ENCODE results near the gene CAPN12. TPM values are rescaled to one million over a fixed set of nuclear protein-coding genes. Genes with fewer than 3 reads are reported as not detected.
A peak's percentile ranks its signal among the peaks of the same experiment; 100 is the strongest.

CAPN12 gene
- polyA plus RNA-seq, 5 donors: 2.4 to 5.7 (median 3.6) TPM

- DNase-seq: no peak
Measured at GRCh38 chr19:38726761-38727301, 17.4 kb downstream of the CAPN12 start.

GRCh38 chr19:38726284-38726673 lies 18.0 kb downstream of the CAPN12 start:
- no peak for DNase-seq

GRCh38 chr19:38725469-38726283 lies 18.6 kb downstream of the CAPN12 start:
- DNase-seq: no peak

GRCh38 chr19:38723990-38724854 lies 20.1 kb downstream of the CAPN12 start:
- DNase-seq: no peak

GRCh38 chr19:38723606-38723965 lies 20.7 kb downstream of the CAPN12 start:
- no peak for DNase-seq

- no peak for DNase-seq
Measured at GRCh38 chr19:38722947-38723605, 21.2 kb downstream of the CAPN12 start.

GRCh38 chr19:38721979-38722773 lies 22.1 kb downstream of the CAPN12 start:
- no peak for DNase-seq

- no peak for DNase-seq
Measured at GRCh38 chr19:38721496-38721895, 22.8 kb downstream of the CAPN12 start.

- no peak for DNase-seq
Measured at GRCh38 chr19:38720559-38721236, 23.6 kb downstream of the CAPN12 start.

GRCh38 chr19:38719761-38720558 lies 24.3 kb downstream of the CAPN12 start:
- DNase-seq: no peak

GRCh38 chr19:38718747-38719543 lies 25.3 kb downstream of the CAPN12 start:
- no peak for DNase-seq

GRCh38 chr19:38717855-38718254 lies 26.4 kb downstream of the CAPN12 start:
- DNase-seq: no peak

GRCh38 chr19:38717051-38717450 lies 27.2 kb downstream of the CAPN12 start:
- DNase-seq: no peak

GRCh38 chr19:38715555-38715954 lies 28.7 kb downstream of the CAPN12 start:
- no peak for DNase-seq

- DNase-seq: no peak
Measured at GRCh38 chr19:38714354-38714778, 29.9 kb downstream of the CAPN12 start.

- DNase-seq: no peak
Measured at GRCh38 chr19:38713865-38714264, 30.4 kb downstream of the CAPN12 start.

GRCh38 chr19:38713227-38713649 lies 31.0 kb downstream of the CAPN12 start:
- DNase-seq: peak; percentile 74 to 83

GRCh38 chr19:38712161-38712748 lies 32.0 kb downstream of the CAPN12 start:
- no peak for DNase-seq
